ENCODE measurements around the gene CENPH.

- TF ChIP-seq ESRRA (IDR thresholded peaks at IDR 0.05; ENCODE audit: borderline replicate concordance, low read length) (no peak), CEBPB (IDR thresholded peaks at IDR 0.05) (no peak), EP300 (IDR thresholded peaks at IDR 0.05) (no peak), CTCF (IDR thresholded peaks at IDR 0.05) (no peak), POLR2A (IDR thresholded peaks at IDR 0.05; ENCODE audit: low read length) (peak; percentile 72), PHF8 (IDR thresholded peaks at IDR 0.05; ENCODE audit: borderline replicate concordance, low read depth) (0 out of 2 replicates have a peak, but pooled peaks have one; percentile 18), TP53 (CRISPR knock-in tag; IDR thresholded peaks at IDR 0.05) (no peak), RNF2 (IDR thresholded peaks at IDR 0.05; ENCODE audit: borderline replicate concordance, low read depth) (no peak), RAD21 (conservative IDR thresholded peaks at IDR 0.05 in 1 of 2, IDR thresholded peaks at IDR 0.05 in 1 of 2) (no peak; a peak in 1 of 5 replicates), ELK1 (IDR thresholded peaks at IDR 0.05; ENCODE audit: low read depth, low read length) (no peak), FOSL2 (IDR thresholded peaks at IDR 0.05) (no peak), FOSL2 (CRISPR knock-in tag; IDR thresholded peaks at IDR 0.05) (no peak), REST (IDR thresholded peaks at IDR 0.05) (no peak), NPAS2 (CRISPR knock-in tag; IDR thresholded peaks at IDR 0.05; ENCODE audit: borderline replicate concordance) (no peak)
Observed at GRCh38 chr5:69234457-69235268, 45.3 kb downstream of the CENPH start, which contains the start of gene CDK7.
